HL-60 (cell line): ENCODE data around the gene ADIPOR2.

ENCODE experiments used
- DNase-seq, 2 experiments: peaks; one replicate each; pipeline ENCODE4 v3.0.0-alpha.2; 2010 to 2020; ENCODE audit warnings: low read depth in 1 of 2, low spot score in 1 of 2
- H3K27ac ChIP-seq: fragments of 250-450 bp; sonication (Bioruptor Pico); replicated peaks from 2 replicates; pipeline ENCODE4 v1.5.1; 2020; ENCODE audit warnings: mild to moderate bottlenecking, moderate library complexity
- H3K27me3 ChIP-seq: fragments of 250-450 bp; sonication (Bioruptor Pico); 2 replicates; pipeline ENCODE4 v1.5.1; 2021; ENCODE audit warnings: mild to moderate bottlenecking, moderate library complexity; ENCODE audit not compliant: insufficient read depth, poor library complexity, severe bottlenecking
- H3K4me3 ChIP-seq: replicated peaks from 2 replicates; pipeline ENCODE4 v1.5.1; 2011; ENCODE audit warnings: mild to moderate bottlenecking, control low read depth, low read length; ENCODE audit not compliant: insufficient read depth
- CTCF ChIP-seq: IDR thresholded peaks from one replicate; pipeline ENCODE4 v1.5.1; 2011; ENCODE audit warnings: low read length, control low read depth, inconsistent platforms; ENCODE audit not compliant: insufficient read depth
- GABPA ChIP-seq: IDR thresholded peaks from 2 replicates; pipeline ENCODE4 v1.6.1; 2012; ENCODE audit warnings: low read depth
- POLR2AphosphoS5 ChIP-seq: IDR thresholded peaks from 2 replicates; pipeline ENCODE4 v1.6.1; 2012; ENCODE audit warnings: low read depth
- REST ChIP-seq: IDR thresholded peaks from 2 replicates; pipeline ENCODE4 v1.6.1; 2012; ENCODE audit warnings: low read depth; ENCODE audit not compliant: insufficient replicate concordance
- SPI1 ChIP-seq: IDR thresholded peaks from 2 replicates; pipeline ENCODE4 v1.6.1; 2012; ENCODE audit warnings: low read depth, mild to moderate bottlenecking, borderline replicate concordance

Gene ADIPOR2

GRCh38 chr12:1656902-1657301 lies 34.0 kb upstream of the ADIPOR2 start:
- Histone ChIP-seq H3K4me3 (no peak overlapping the region), H3K27me3 (no peaks in the 10 kb centered on the region), H3K27ac (no peak overlapping the region)
- no peak for DNase-seq
- TF ChIP-seq CTCF = no peak
- TF ChIP-seq REST = no peak
- TF ChIP-seq SPI1 = no peak
- no peak for TF ChIP-seq GABPA
- no peak for TF ChIP-seq POLR2AphosphoS5

GRCh38 chr12:1657688-1658087 lies 33.2 kb upstream of the ADIPOR2 start:
- DNase-seq = no peak
- no peak overlapping the region for H3K27ac ChIP-seq
- H3K27me3 ChIP-seq = no peaks in the 10 kb centered on the region
- TF ChIP-seq POLR2AphosphoS5 (no peak), REST (no peak), CTCF (no peak), SPI1 (no peak), GABPA (no peak)
- H3K4me3 ChIP-seq = no peak overlapping the region

- peak overlapping the region; percentile 65 for H3K27ac ChIP-seq
- no peak overlapping the region for H3K4me3 ChIP-seq
- TF ChIP-seq POLR2AphosphoS5 = peak; percentile 76
- TF ChIP-seq GABPA = no peak
- DNase-seq = peak; percentile 71 to 86
- H3K27me3 ChIP-seq = no peaks in the 10 kb centered on the region
Observed at GRCh38 chr12:1660304-1661187, 30.3 kb upstream of the ADIPOR2 start.

- Histone ChIP-seq H3K27me3 (no peaks in the 10 kb centered on the region), H3K4me3 (peak overlapping the region; percentile 21; the same call in 1 of the 2 replicates), H3K27ac (peak overlapping the region; percentile 81)
- TF ChIP-seq CTCF = no peak
- TF ChIP-seq GABPA = peak; percentile 30; the same call in 1 of the 2 replicates
- TF ChIP-seq REST = peak; percentile 83
- peak; percentile 65; the same call in 1 of the 2 replicates for TF ChIP-seq SPI1
- TF ChIP-seq POLR2AphosphoS5 = peak; percentile 87
- peak; percentile 95 to 96 for DNase-seq
Observed at GRCh38 chr12:1661553-1662335, 29.1 kb upstream of the ADIPOR2 start.
